IPS DF 6.9 (cell line): Measurements from ENCODE around the gene DBX2.
A peak's percentile ranks its signal among the peaks of the same experiment; 100 is the strongest.
"Not testable (repeated sequence)": the region's sequence is repeated elsewhere in the genome, so short reads cannot be mapped to it uniquely, and the experiment has no call there.

Experiments used
- DNase-seq: peaks from one replicate; pipeline ENCODE4 v3.0.0-alpha.2; 2013; ENCODE audit warnings: low read depth, low spot score
- H3K27ac ChIP-seq: one replicate; pipeline ENCODE4 v1.5.1; 2013; ENCODE audit warnings: low read length, control low read depth
- H3K27me3 ChIP-seq: 2 replicates; pipeline ENCODE4 v1.6.1; 2013; ENCODE audit warnings: mild to moderate bottlenecking, low read length; ENCODE audit not compliant: control insufficient read depth, insufficient read depth
- H3K36me3 ChIP-seq: 2 replicates; pipeline ENCODE4 v1.6.1; 2013; ENCODE audit warnings: low read length; ENCODE audit not compliant: control insufficient read depth, insufficient read depth
- H3K4me1 ChIP-seq: 2 replicates; pipeline ENCODE4 v1.6.1; 2013; ENCODE audit warnings: low read length; ENCODE audit not compliant: control insufficient read depth, insufficient read depth
- H3K4me3 ChIP-seq: 2 replicates; pipeline ENCODE4 v1.5.1; 2013; ENCODE audit warnings: mild to moderate bottlenecking, low read length
- H3K9me3 ChIP-seq: 2 replicates; pipeline ENCODE4 v1.6.1; 2013; ENCODE audit warnings: low read length, inconsistent platforms; ENCODE audit not compliant: control insufficient read depth, insufficient read depth
- whole genome bisulfite sequencing: extraction: QIAGEN DNeasy Blood & Tissue Kit; methylation state at CpG from one replicate; pipeline ENCODE4 v1.1.7; 2013; ENCODE audit warnings: mixed read lengths, missing lambda C conversion rate; ENCODE audit not compliant: insufficient read length, insufficient coverage; 5-methylcytosine and 5-hydroxymethylcytosine counted together

The DBX2 gene

GRCh38 chr12:45012749-45013148 is 38.1 kb downstream of the DBX2 start:
- H3K4me3 ChIP-seq = no peak overlapping the region
- H3K27me3 ChIP-seq = no peaks in the 10 kb centered on the region
- H3K4me1 ChIP-seq = no peaks in the 10 kb centered on the region
- H3K27ac ChIP-seq = no peak overlapping the region
- no peak for DNase-seq
- no peaks in the 10 kb centered on the region for H3K9me3 ChIP-seq
- H3K36me3 ChIP-seq = no peaks in the 10 kb centered on the region
- WGBS = no CpG with 5 or more reads among the region's 3 CpGs

DNA sequence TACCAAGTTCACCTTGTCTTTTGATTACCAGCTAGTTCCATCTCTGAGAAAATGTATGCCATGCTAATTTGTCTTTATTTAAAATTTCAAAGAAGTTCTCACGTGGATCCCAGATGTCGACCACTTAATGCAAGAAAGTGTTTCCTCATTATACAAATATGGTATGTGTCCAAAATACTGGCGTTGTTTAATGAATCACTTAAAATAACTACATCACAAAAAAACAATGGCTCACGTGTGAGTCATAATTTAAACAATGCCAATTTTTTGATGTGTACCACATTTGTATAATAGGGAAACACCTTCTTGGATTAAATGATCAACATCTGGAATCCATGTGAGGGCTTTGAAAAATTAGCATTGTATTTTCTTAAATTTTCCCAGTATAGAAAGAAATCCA is 40.8 kb downstream of the DBX2 start:
- no CpG with 5 or more reads among the region's 4 CpGs for WGBS
- H3K27ac ChIP-seq = no peak overlapping the region

DNA sequence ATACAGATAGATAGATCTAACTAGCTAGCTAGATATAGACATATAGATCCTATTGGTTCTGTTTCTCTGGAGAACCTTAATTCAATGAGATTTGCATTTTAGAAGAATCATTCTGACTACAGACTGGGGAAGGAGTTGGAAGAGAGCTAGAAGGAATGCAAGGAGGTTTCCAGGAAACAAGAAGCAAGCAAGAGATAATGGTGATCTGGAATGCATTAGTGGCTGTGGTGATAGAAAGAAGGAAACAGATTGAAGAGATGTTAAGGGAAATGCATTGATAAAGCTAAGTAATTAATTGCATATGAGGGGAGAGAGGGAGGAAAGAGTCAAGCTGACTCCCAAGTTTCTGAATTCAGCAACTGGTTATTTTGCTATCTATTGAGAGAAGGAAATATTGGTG is 42.7 kb downstream of the DBX2 start:
- H3K4me3 ChIP-seq = no peak overlapping the region
- no peak for DNase-seq
- no peaks in the 10 kb centered on the region for H3K9me3 ChIP-seq
- H3K36me3 ChIP-seq = no peaks in the 10 kb centered on the region
- no peaks in the 10 kb centered on the region for H3K4me1 ChIP-seq
- H3K27ac ChIP-seq = no peak overlapping the region
- no peaks in the 10 kb centered on the region for H3K27me3 ChIP-seq

More for the DNA sequence above, 40.8 kb downstream of the DBX2 start:
- no peaks in the 10 kb centered on the region for H3K36me3 ChIP-seq
- H3K27me3 ChIP-seq = no peaks in the 10 kb centered on the region
- H3K4me1 ChIP-seq = no peaks in the 10 kb centered on the region
- H3K4me3 ChIP-seq = no peak overlapping the region
- no peak for DNase-seq
- H3K9me3 ChIP-seq = no peaks in the 10 kb centered on the region

- Histone ChIP-seq H3K36me3 (no peaks in the 10 kb centered on the region), H3K27ac (no peak overlapping the region), H3K27me3 (no peaks in the 10 kb centered on the region), H3K4me1 (no peaks in the 10 kb centered on the region), H3K9me3 (no peaks in the 10 kb centered on the region), H3K4me3 (no peak overlapping the region)
- no peak for DNase-seq
Measured at GRCh38 chr12:44999355-44999754, 51.5 kb downstream of the DBX2 start.

GRCh38 chr12:44993161-44993560 is 57.7 kb downstream of the DBX2 start:
- H3K9me3 ChIP-seq = no peaks in the 10 kb centered on the region
- WGBS = no CpG with 5 or more reads among the region's 1 CpG
- no peak overlapping the region for H3K27ac ChIP-seq
- no peaks in the 10 kb centered on the region for H3K4me1 ChIP-seq
- DNase-seq = no peak
- H3K4me3 ChIP-seq = no peak overlapping the region
- H3K27me3 ChIP-seq = no peaks in the 10 kb centered on the region
- H3K36me3 ChIP-seq = no peaks in the 10 kb centered on the region

DNA sequence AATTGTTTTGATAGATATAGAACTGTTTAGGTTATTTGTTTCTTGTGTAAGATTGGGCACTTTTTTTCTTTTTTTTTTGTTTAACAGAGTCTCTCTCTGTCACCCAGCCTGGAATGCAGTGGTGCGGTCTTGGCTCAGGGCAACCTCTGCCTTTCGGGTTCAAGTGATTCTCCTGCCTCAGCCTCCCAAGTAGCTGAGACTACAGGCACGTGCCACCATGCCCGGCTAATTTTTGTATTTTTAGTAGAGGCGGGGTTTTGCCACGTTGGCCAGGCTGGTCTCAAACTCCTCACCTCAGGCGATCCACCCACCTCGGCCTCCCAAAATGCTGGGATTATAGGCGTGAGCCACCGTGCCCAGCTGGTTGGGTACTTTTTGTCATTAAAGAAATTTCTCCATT is 66.0 kb downstream of the DBX2 start:
- DNase-seq, H3K27me3 ChIP-seq, H3K27ac ChIP-seq, H3K4me1 ChIP-seq, H3K4me3 ChIP-seq, H3K9me3 ChIP-seq, H3K36me3 ChIP-seq: not testable (repeated sequence)
- WGBS = no CpG with 5 or more reads among the region's 10 CpGs

DNA sequence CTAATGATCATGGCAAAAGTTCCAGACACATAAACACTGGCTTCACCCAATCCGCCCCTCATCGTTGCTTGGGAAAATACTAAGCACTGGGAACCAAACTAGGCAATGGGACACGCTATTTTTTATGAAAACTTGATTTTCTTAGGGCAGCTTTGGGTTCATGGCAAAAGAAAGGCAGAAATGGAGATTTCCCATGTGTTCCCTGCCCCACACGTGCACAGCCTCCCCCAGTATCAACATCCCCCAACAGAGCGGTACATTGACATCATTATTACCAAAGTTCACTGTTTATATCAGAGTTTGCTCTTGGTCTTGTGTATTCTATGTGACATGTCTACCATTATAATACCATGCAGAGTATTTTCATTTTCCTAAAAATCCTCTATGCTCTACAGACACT is 71.0 kb downstream of the DBX2 start:
- no CpG with 5 or more reads among the region's 5 CpGs for WGBS
- Histone ChIP-seq H3K36me3 (no peaks in the 10 kb centered on the region), H3K27me3 (no peaks in the 10 kb centered on the region), H3K9me3 (no peaks in the 10 kb centered on the region), H3K4me3 (no peak overlapping the region), H3K4me1 (no peaks in the 10 kb centered on the region), H3K27ac (no peak overlapping the region)
- no peak for DNase-seq

DNA sequence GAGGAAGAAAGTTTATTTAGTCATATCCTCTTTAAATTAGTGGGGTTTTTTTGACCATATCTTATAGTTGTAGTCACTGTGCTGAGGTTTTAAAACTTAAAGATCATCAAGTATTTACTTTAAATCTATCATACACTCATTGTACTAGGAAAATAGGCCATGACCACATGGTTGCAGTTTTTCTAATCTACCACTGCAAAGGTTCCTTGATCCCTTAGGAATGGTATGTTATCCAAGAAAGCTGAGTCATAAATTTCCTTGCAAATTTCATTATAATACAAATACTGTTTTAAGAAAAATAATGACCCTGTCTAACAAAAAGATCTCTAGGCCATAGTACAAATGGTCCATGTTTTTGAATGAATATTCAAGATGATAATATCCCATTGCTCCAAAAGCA is 74.7 kb downstream of the DBX2 start:
- no peaks in the 10 kb centered on the region for H3K36me3 ChIP-seq
- H3K27ac ChIP-seq = no peak overlapping the region
- H3K4me3 ChIP-seq = no peak overlapping the region
- H3K4me1 ChIP-seq = no peaks in the 10 kb centered on the region
- no peaks in the 10 kb centered on the region for H3K9me3 ChIP-seq
- DNase-seq = no peak
- no peaks in the 10 kb centered on the region for H3K27me3 ChIP-seq

DNA sequence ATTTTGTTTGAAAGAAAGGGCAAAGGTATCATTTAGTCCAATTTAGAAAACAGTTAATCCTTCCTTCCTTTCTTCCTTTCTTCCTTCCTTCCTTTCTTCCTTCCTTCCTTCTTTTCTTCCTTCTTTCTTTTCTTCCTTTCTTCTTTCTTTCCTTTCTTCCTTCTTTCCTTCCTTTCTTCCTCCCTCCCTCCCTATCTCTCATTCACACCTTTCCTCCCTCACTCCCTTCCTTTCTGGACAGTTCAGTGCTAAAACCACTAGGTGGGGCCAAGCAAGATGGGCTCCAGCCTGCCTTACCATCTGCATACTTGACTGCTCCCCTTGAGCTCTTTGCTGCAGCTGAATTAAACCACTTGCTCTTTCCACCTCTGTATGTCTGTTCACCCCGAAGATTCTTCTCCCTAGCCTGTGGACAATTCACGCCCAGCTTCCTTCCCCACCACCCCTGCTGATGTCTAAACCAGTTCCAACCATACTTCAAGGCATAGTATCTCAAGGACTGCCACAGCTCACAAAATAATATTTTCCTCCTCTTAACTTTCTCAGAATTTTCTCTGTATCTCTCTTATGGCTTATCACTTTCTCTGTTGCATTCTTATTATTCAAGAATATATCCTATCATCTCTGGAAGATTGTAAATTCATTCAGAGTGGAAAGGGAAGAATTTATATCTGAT is 78.0 kb downstream of the DBX2 start:
- WGBS = no CpG with 5 or more reads among the region's 2 CpGs
- H3K27ac ChIP-seq = no peak overlapping the region
- no peaks in the 10 kb centered on the region for H3K27me3 ChIP-seq
- no peak overlapping the region for H3K4me3 ChIP-seq
- peak; percentile 45 for DNase-seq
- H3K36me3 ChIP-seq = no peaks in the 10 kb centered on the region
- H3K9me3 ChIP-seq = no peaks in the 10 kb centered on the region
- no peaks in the 10 kb centered on the region for H3K4me1 ChIP-seq

DNA sequence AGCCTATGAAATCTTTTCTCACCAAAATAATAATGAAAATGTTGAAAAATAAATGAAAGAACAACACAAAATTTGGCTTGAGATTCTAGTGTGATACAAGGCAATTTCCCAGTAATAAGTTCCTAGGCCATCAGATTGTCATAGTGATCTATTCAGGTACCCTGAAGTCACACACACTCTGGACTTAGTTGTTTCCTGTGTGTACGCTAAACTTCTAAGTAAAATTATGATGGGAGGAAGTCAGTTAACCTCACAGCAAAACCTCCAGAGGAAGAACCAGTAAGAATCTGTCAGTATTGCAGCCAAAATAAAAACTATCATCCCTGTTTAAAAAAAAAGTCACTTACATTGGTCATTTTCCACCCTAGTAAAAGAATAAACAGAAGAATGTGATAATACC is 81.9 kb downstream of the DBX2 start:
- DNase-seq = no peak
- Histone ChIP-seq H3K4me1 (no peaks in the 10 kb centered on the region), H3K9me3 (no peaks in the 10 kb centered on the region), H3K27ac (no peak overlapping the region), H3K27me3 (no peaks in the 10 kb centered on the region), H3K36me3 (no peaks in the 10 kb centered on the region), H3K4me3 (no peak overlapping the region)
- WGBS = no CpG with 5 or more reads among the region's 1 CpG
